Measurements from ENCODE around the gene HTR4.

The HTR4 gene

GRCh38 chr5:148620091-148620490, 34.2 kb downstream of the HTR4 start:
- H3K79me2 ChIP-seq (ENCODE audit: insufficient read depth, low read length), result no peaks in the 10 kb centered on the region
- no peaks in the 10 kb centered on the region for H4K20me1 ChIP-seq (ENCODE audit: insufficient read depth, low read length)
- H3K27me3 ChIP-seq (ENCODE audit: insufficient read depth, low read length, poor library complexity), result no peaks in the 10 kb centered on the region
- ATAC-seq (ENCODE audit: insufficient read depth, low read depth) (no peak), DNase-seq (no peak)
- no peak overlapping the region for H2AFZ ChIP-seq (ENCODE audit: low read depth, low read length)
- H3K27ac ChIP-seq (ENCODE audit: low read length), result no peak overlapping the region
- no peak overlapping the region for H3K4me2 ChIP-seq (ENCODE audit: insufficient read depth, low read length)
- no peak overlapping the region for H3K4me3 ChIP-seq (ENCODE audit: low read depth in 1 of 2, low read length in 2 of 2)
- no peak for TF ChIP-seq EZH2 (IDR thresholded peaks at IDR 0.05; ENCODE audit: borderline replicate concordance, low read depth, low read length, severe bottlenecking)
- TF ChIP-seq, protein P1, sequence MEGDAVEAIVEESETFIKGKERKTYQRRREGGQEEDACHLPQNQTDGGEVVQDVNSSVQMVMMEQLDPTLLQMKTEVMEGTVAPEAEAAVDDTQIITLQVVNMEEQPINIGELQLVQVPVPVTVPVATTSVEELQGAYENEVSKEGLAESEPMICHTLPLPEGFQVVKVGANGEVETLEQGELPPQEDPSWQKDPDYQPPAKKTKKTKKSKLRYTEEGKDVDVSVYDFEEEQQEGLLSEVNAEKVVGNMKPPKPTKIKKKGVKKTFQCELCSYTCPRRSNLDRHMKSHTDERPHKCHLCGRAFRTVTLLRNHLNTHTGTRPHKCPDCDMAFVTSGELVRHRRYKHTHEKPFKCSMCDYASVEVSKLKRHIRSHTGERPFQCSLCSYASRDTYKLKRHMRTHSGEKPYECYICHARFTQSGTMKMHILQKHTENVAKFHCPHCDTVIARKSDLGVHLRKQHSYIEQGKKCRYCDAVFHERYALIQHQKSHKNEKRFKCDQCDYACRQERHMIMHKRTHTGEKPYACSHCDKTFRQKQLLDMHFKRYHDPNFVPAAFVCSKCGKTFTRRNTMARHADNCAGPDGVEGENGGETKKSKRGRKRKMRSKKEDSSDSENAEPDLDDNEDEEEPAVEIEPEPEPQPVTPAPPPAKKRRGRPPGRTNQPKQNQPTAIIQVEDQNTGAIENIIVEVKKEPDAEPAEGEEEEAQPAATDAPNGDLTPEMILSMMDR (IDR thresholded peaks at IDR 0.05; ENCODE audit: borderline replicate concordance, extremely low read depth, low read length, poor library complexity, severe bottlenecking), result no peak
- H3K4me1 ChIP-seq (ENCODE audit: insufficient read depth, low read length), result peaks cover 9% of the 10 kb centered on the region; the same call in 1 of the 2 replicates
- no peak overlapping the region for H3K9ac ChIP-seq (ENCODE audit: low read depth, low read length)
- no peaks in the 10 kb centered on the region for H3K9me3 ChIP-seq (ENCODE audit: insufficient read depth, low read length, severe bottlenecking)
- H3K36me3 ChIP-seq (ENCODE audit: insufficient read depth, low read length), result no peaks in the 10 kb centered on the region

GRCh38 chr5:148619484-148619883, 34.8 kb downstream of the HTR4 start:
- Histone ChIP-seq H3K4me3 (ENCODE audit: low read depth in 1 of 2, low read length in 2 of 2) (no peak overlapping the region), H3K27me3 (ENCODE audit: insufficient read depth, low read length, poor library complexity) (no peaks in the 10 kb centered on the region), H3K36me3 (ENCODE audit: insufficient read depth, low read length) (no peaks in the 10 kb centered on the region), H3K79me2 (ENCODE audit: insufficient read depth, low read length) (no peaks in the 10 kb centered on the region), H4K20me1 (ENCODE audit: insufficient read depth, low read length) (no peaks in the 10 kb centered on the region), H3K4me2 (ENCODE audit: insufficient read depth, low read length) (no peak overlapping the region), H3K9me3 (ENCODE audit: insufficient read depth, low read length, severe bottlenecking) (no peaks in the 10 kb centered on the region), H3K27ac (ENCODE audit: low read length) (no peak overlapping the region), H3K9ac (ENCODE audit: low read depth, low read length) (no peak overlapping the region), H3K4me1 (ENCODE audit: insufficient read depth, low read length) (peaks cover 9% of the 10 kb centered on the region; the same call in 1 of the 2 replicates), H2AFZ (ENCODE audit: low read depth, low read length) (no peak overlapping the region)
- ATAC-seq (ENCODE audit: insufficient read depth, low read depth) (no peak), DNase-seq (no peak)
- TF ChIP-seq, protein P1 (IDR thresholded peaks at IDR 0.05; ENCODE audit: borderline replicate concordance, extremely low read depth, low read length, poor library complexity, severe bottlenecking), result no peak
- no peak for TF ChIP-seq EZH2 (IDR thresholded peaks at IDR 0.05; ENCODE audit: borderline replicate concordance, low read depth, low read length, severe bottlenecking)

DNA sequence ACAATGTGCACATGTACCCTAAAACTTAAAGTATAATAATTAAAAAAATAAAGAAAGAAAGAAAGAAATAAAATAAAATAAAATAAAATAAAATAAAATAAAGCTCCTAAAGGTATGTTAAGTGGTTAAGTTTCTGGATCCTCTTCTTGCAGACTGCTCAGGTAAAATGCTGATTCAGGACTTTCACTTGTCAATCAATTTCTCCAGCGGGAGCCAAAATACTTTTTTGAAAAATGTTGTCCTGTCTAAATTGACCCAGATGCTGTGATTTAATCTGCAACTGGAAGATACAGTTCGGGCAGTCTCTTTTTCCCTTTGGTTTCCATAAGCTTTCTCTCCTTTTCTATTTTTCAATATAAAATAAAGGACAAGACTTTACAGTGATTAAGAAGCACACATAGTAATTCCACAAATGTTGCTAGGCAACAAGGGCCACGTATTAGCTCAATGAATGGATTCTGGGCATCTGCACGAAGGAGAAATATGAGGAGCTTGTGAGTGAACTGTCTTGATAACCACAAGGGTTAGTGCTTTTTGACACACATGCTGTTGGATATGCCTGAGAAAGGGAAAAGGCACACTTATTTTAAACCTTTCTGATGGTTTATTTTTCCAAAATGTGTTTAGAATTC, 38.6 kb downstream of the HTR4 start:
- Histone ChIP-seq H3K27me3 (ENCODE audit: insufficient read depth, low read length, poor library complexity) (no peaks in the 10 kb centered on the region), H3K4me2 (ENCODE audit: insufficient read depth, low read length) (no peak overlapping the region), H3K27ac (ENCODE audit: low read length) (no peak overlapping the region), H3K79me2 (ENCODE audit: insufficient read depth, low read length) (no peaks in the 10 kb centered on the region), H3K9ac (ENCODE audit: low read depth, low read length) (no peak overlapping the region), H3K9me3 (ENCODE audit: insufficient read depth, low read length, severe bottlenecking) (no peaks in the 10 kb centered on the region), H2AFZ (ENCODE audit: low read depth, low read length) (no peak overlapping the region), H3K36me3 (ENCODE audit: insufficient read depth, low read length) (no peaks in the 10 kb centered on the region), H3K4me1 (ENCODE audit: insufficient read depth, low read length) (peaks cover 7% of the 10 kb centered on the region; the same call in 1 of the 2 replicates), H4K20me1 (ENCODE audit: insufficient read depth, low read length) (no peaks in the 10 kb centered on the region), H3K4me3 (ENCODE audit: low read depth in 1 of 2, low read length in 2 of 2) (no peak overlapping the region)
- TF ChIP-seq, protein P1 (IDR thresholded peaks at IDR 0.05; ENCODE audit: borderline replicate concordance, extremely low read depth, low read length, poor library complexity, severe bottlenecking), result no peak
- no peak for TF ChIP-seq EZH2 (IDR thresholded peaks at IDR 0.05; ENCODE audit: borderline replicate concordance, low read depth, low read length, severe bottlenecking)
- no peak for ATAC-seq (ENCODE audit: insufficient read depth, low read depth)
- DNase-seq, result no peak
